LNCaP clone FGC (cell line): ENCODE data around the gene SPATA31D1.

ENCODE experiments used
- DNase-seq: peaks from one replicate; pipeline ENCODE4 v3.0.0-alpha.2; 2011; ENCODE audit warnings: low read depth
- H3K4me3 ChIP-seq: 2 replicates; pipeline ENCODE4 v1.5.1; 2011; ENCODE audit warnings: mild to moderate bottlenecking, low read depth, low read length, control low read depth
- CTCF ChIP-seq: IDR thresholded peaks from 2 replicates; pipeline ENCODE4 v1.5.1; 2012; ENCODE audit warnings: mild to moderate bottlenecking; ENCODE audit not compliant: control insufficient read depth, insufficient read depth; ENCODE audit errors: extremely low read depth

SPATA31D1 gene

GRCh38 chr9:81971727-81972126, 16.8 kb upstream of the SPATA31D1 start:
- no peak overlapping the region for H3K4me3 ChIP-seq
- DNase-seq: no peak
- TF ChIP-seq CTCF: no peak

GRCh38 chr9:81974764-81975163, 13.8 kb upstream of the SPATA31D1 start:
- no peak for DNase-seq
- H3K4me3 ChIP-seq: no peak overlapping the region
- TF ChIP-seq CTCF: no peak

- no peak for TF ChIP-seq CTCF
- no peak overlapping the region for H3K4me3 ChIP-seq
- no peak for DNase-seq
Measured at GRCh38 chr9:81976351-81976750, 12.2 kb upstream of the SPATA31D1 start.

GRCh38 chr9:81979196-81979595, 9.4 kb upstream of the SPATA31D1 start:
- no peak overlapping the region for H3K4me3 ChIP-seq
- no peak for TF ChIP-seq CTCF
- no peak for DNase-seq

GRCh38 chr9:81980568-81980967, 8.0 kb upstream of the SPATA31D1 start:
- no peak for TF ChIP-seq CTCF

GRCh38 chr9:81981883-81982282, 6.7 kb upstream of the SPATA31D1 start:
- no peak for TF ChIP-seq CTCF
- H3K4me3 ChIP-seq: no peak overlapping the region
- no peak for DNase-seq

More at GRCh38 chr9:81980568-81980967, 8.0 kb upstream of the SPATA31D1 start:
- no peak for DNase-seq
- H3K4me3 ChIP-seq: no peak overlapping the region

GRCh38 chr9:81984928-81985327, 3.6 kb upstream of the SPATA31D1 start:
- TF ChIP-seq CTCF: no peak
- no peak overlapping the region for H3K4me3 ChIP-seq
- no peak for DNase-seq
